HG03064 (cell line): ENCODE measurements around the gene SLC2A13.
"Not testable (repeated sequence)": the region's sequence is repeated elsewhere in the genome, so short reads cannot be mapped to it uniquely, and the experiment has no call there.

Experiments used
- ATAC-seq: cut with Tn5 transposase; IDR thresholded peaks from one replicate; pipeline ENCODE4 v1.9.1; 2021; ENCODE audit warnings: low read depth; ENCODE audit not compliant: unreplicated experiment

The SLC2A13 gene

GRCh38 chr12:40106202-40106533, 287 bp upstream of the SLC2A13 start:
- no peak for ATAC-seq

GRCh38 chr12:40105265-40105514, 691 bp downstream of the SLC2A13 start:
- ATAC-seq, result peak; percentile 50

DNA sequence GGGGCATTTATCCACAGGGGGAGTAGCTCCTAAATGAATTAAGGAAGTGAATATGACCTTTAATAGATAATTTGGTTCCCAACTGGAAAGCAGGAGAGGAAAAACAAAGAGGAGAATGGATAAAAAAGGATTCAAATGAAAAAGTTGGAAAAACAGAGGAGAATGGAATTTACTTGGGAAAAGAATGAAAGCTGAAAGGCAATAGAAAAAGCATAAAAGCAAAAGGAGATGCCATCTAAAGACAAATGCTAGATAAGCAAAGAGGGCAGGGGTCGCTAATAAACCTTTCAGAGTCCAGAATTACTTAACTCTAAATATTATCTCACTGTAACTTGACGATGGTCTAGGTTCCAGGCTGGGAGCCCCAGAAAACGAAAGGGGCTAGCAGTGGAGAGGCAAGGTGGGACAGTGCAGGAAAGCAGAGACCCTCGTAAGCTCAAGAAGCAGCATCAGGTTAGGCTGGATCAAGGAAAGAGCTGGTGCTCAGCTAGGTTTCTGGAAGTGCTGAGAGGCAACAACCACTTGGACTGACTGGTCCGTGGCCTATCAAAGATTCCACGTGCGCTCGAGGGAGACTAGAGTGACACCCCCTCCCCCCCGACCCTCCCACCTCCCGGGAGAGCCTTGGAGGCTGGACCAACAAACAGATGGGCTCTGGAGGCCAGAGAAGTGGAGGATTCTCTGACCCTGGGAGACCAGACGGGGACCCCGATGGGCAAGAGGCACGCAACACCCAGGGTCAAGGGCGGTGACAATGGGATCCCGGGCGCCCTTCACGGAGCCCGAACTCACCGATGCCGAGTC, 1.2 kb downstream of the SLC2A13 start:
- no peak for ATAC-seq

DNA sequence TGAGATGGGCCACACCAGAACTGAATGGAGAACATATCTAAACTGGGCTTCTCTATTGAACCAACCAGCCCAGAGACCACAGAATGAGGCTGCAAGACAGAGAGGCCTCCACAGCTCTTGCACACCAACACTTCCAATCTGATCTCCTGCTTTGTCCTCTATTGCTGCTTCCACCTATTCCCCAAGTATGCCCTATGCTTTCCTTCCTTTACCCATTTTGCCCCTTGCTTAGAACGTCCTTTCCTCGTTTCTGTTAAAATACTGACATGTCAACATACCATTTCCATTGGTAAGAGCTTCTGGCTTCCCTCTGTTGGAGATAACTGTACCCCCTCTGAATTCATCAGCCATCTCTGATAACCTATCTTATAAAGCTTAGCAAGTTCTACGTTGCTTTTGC, 2.8 kb downstream of the SLC2A13 start:
- ATAC-seq, result no peak

DNA sequence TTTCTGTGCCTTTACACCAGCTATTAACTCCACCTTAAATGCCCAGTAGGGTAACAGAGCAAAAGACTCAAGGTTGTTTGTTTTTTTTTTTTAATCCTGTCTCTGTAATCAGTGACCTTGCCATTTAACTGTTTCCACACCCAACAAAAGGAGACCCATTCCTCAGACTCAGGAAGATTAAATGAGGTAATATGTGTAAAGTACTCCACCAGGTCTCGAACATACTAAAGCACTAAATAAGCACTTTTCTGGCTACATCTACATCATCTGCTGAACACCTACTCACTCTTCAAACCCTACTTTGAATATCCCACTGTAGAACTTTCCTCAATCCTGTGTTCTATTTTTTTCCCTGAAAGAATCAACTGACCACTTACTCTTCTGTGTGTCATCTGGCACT, 4.1 kb downstream of the SLC2A13 start:
- no peak for ATAC-seq

DNA sequence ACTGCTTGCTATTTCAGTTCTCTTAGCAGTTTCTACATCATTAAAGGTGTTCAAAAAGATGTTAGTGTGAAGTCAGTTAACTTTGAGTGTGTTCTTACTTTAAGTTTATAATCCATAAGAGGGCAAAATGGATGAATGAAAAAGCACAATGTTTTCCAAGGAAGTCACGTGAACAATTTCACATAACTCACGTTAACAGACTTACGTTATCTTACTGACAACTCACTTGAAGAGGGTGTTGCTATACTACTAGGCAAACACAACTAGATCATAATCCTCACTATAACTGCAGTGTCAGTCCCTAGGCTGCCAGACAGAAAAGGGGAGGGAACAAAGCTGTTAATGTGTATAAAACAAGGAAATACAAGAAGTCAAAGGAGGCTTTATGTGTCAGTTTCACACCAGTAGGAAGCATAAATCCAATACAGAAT, 6.4 kb downstream of the SLC2A13 start:
- no peak for ATAC-seq

GRCh38 chr12:40098406-40099145, 7.3 kb downstream of the SLC2A13 start:
- no peak for ATAC-seq

DNA sequence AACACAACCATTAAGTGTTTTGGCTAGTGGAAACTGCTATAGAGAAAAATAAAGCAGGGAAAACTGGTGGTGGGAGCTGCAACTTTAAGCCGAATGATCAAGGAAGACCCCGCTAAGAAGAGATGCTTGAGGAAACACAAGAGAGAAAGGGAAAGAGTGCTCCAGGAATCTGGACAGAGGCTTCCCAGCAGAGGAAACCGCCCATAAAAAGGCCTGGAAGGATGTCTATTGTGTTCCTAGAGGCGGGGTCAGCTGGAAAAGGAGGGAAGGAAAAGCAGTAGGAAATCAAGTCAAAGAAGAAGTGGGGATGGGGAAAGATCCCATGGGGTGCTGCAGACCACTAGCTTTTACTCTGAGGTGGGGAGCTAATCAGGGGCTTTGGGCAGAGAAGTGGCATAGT, 12.4 kb downstream of the SLC2A13 start:
- no peak for ATAC-seq

DNA sequence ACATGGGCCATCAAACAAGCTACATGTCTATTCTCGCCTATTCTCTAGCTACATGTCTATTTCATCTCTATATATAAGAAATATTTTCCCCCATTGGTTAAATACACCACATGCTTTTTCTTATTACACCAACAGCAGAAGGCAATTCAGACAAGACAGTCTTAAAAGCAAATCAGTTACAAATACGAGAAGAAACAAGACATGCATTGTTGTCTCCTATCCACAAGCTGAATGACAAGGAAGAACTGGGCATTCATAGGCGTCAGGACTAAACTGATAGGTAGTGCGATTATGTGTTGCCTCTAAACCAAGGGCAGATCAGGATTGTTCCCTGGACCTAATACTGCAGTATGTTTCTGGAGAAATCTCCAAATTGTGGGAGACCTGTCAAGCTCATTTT, 19.4 kb downstream of the SLC2A13 start:
- ATAC-seq, result no peak

GRCh38 chr12:40078266-40078665, 27.6 kb downstream of the SLC2A13 start:
- ATAC-seq, result no peak

DNA sequence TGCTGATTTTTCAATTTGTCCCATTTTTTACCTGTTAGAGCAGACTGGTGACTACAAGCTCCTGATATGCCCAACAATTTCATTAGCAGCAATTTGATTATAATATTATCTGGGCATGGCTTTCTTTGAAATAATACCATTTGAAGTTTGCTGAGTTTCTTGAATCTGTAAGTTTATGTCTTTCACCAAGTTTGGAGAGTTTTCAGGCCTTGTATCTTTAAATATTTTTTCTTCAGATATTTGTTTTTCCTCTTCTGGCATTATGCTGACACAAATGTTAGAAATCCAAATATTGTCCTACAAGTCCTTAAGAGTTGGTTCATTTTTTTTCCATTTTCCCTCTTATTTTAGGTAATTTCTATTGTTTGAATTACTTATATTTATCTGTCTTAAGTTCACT, 30.4 kb downstream of the SLC2A13 start:
- no peak for ATAC-seq

GRCh38 chr12:40068416-40068815, 37.5 kb downstream of the SLC2A13 start:
- no peak for ATAC-seq

DNA sequence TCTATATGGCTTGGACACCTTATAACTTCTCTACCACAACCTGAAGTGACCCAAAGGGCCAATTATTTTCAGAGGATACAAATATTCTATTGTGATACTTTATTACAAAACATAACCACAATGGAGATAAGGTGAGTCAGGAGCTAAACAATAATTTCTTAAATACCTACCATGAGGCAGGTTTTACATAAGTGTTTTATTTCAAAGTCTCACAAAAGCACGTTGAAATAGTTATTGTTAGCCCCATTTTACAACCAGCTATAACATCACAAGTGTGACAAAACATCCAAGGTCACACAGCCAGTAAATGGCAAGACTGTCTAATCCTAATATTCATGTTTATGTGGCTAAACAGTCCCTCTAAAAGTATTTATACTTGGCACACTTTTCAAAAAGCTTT, 40.2 kb downstream of the SLC2A13 start:
- no peak for ATAC-seq

DNA sequence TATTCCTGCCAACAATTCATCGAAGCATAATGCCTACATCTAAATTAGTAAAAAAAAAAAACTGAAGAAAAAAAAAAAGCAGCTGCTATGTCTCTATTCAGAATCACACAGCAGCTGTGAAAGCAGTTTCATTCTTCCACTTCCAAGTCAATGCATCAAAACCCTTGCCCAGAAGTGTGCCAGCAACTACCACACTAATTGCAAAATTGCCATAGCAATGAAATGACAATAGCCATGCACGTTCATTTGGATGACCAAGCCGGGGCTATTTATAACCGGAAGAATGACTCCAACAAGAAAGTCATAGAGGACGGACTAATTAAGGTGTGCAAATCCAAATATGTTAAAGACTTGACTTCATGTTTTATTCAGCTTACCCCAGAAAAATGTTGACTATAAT, 42.5 kb downstream of the SLC2A13 start:
- no peak for ATAC-seq

- ATAC-seq, result no peak
Measured at GRCh38 chr12:40058721-40059190, 47.1 kb downstream of the SLC2A13 start.

DNA sequence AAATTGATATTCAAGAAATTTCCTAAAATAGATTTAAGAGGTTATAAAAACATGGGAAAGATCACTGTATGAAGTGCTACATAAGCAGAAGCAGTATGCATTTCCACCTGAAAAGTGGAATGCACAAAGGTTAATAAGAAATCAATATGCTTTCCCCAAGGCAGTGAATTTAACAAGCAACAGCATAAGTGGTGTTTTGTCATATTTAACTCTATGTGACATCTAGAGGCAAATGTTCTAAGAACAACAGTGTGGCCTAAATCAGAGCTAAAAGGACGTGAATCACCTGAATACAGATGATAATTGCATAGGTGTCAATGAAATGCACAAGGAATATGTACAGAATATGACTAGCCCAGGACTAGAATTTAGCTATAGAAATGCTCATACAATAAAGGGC, 49.5 kb downstream of the SLC2A13 start:
- no peak for ATAC-seq

- ATAC-seq, result no peak
Measured at GRCh38 chr12:40055776-40056175, 50.1 kb downstream of the SLC2A13 start.

DNA sequence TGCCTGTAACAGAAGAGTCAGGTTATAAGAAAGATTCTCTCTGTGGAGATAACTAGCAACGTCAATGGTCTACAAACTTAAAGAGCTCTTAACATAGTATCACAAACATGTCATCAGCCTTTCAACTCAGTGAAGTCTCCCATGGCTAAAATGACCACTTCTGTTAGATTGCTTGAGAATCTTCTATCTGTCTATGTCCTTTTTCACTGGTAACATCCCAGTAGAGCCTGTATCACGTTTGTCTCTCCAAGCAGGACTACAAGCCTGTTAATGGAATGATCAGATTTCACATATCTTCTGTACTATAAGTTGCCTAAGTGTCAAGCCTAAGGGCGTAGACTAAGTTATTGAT, 50.7 kb downstream of the SLC2A13 start:
- no peak for ATAC-seq

GRCh38 chr12:40054555-40055227, 51.2 kb downstream of the SLC2A13 start:
- no peak for ATAC-seq

GRCh38 chr12:40049268-40049667, 56.6 kb downstream of the SLC2A13 start:
- no peak for ATAC-seq

- not testable (repeated sequence) for ATAC-seq
Measured at GRCh38 chr12:40047002-40047401, 58.9 kb downstream of the SLC2A13 start.

DNA sequence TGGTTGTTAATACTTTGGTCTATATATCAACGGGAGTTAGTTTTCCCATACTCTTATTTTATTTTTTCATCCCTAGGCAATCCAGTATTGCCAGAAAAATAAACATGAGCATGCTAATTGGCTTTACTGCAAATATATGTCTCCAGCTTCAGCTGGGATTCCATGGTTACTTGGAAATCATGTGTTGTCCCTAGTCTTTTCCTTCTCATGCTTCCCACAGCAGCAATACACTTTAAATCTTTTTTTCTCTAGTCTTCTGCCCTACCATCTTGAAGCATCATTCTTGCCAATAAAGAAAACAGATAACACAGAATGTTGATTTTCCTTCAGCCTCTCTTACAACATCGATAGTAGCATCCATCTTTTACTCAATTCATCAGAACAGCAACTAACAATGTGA, 60.2 kb downstream of the SLC2A13 start:
- ATAC-seq, result no peak
